ENCODE measurements around the gene STS. TPM values are rescaled to one million over a fixed set of nuclear protein-coding genes. Genes with fewer than 3 reads are reported as not detected.

STS gene
- polyA plus RNA-seq, 2 donors = 0.94 to 1.4 TPM

DNA sequence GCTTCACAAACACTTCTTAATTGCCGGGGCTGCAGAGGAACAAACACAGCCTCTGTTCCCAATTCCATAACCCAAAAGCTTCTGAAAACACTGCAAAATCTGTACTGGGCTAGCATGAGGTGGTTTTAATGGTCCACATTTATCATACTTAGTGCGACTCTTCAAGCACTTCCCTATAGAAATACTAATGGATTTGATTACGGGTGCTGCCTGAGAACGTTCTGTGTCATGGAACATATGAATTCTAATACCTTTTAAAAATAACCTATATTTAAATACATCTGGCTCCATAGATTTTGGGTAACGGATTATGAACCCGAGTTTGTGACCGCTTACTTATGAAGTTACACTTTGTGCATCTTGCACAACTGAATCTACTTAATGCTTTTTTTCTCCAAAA lies 35.4 kb upstream of the STS start:
- Histone ChIP-seq H3K27ac (ENCODE audit: low read depth in 2 of 2, low read length in 1 of 2) (no peak overlapping the region), H3K9me3 (ENCODE audit: control insufficient read depth in 2 of 2, insufficient read depth in 1 of 2, low read depth in 1 of 2, low read length in 1 of 2) (no peaks in the 10 kb centered on the region), H3K27me3 (ENCODE audit: control insufficient read depth in 1 of 2, insufficient read depth in 2 of 2, low read length in 2 of 2) (no peaks in the 10 kb centered on the region), H3K36me3 (ENCODE audit: control insufficient read depth in 2 of 2, insufficient read depth in 2 of 2, low read length in 1 of 2) (peaks cover 0 to 2% of the 10 kb centered on the region in 2 donors), H3K4me1 (ENCODE audit: control insufficient read depth in 2 of 2, insufficient read depth in 2 of 2, low read length in 1 of 2) (peaks cover 2 to 7% of the 10 kb centered on the region in 2 donors), H3K4me3 (ENCODE audit: low read depth in 1 of 2, low read length in 2 of 2) (no peak overlapping the region)
- 97% methylated on average over 7 of the region's 7 CpGs for WGBS, 2 donors

DNA sequence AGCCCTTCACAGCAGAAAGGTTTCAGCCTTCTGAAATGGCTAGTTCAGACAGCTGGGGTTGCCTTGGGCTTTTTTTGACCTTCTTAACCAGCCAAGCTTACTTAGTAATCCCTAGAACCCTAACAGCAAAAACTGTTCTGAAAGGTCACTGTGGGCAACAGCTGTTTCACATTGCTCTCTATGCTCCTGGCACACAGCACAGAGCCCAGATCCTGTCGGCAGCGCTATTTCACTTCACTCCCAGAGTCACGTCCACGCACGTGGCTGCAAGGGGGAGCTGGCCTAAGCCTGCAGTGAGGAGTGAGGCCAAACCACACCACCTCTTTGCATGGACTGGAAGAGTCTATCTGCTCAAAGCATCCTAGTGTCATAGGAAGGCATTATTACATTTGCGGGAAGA lies 32.0 kb upstream of the STS start:
- Histone ChIP-seq H3K4me1 (ENCODE audit: control insufficient read depth in 2 of 2, insufficient read depth in 2 of 2, low read length in 1 of 2) (peaks cover 2% of the 10 kb centered on the region in 2 donors), H3K27ac (ENCODE audit: low read depth in 2 of 2, low read length in 1 of 2) (no peak overlapping the region), H3K27me3 (ENCODE audit: control insufficient read depth in 1 of 2, insufficient read depth in 2 of 2, low read length in 2 of 2) (no peaks in the 10 kb centered on the region), H3K9me3 (ENCODE audit: control insufficient read depth in 2 of 2, insufficient read depth in 1 of 2, low read depth in 1 of 2, low read length in 1 of 2) (no peaks in the 10 kb centered on the region), H3K4me3 (ENCODE audit: low read depth in 1 of 2, low read length in 2 of 2) (no peak overlapping the region), H3K36me3 (ENCODE audit: control insufficient read depth in 2 of 2, insufficient read depth in 2 of 2, low read length in 1 of 2) (no peaks in the 10 kb centered on the region)
- 44 to 57% methylated on average over 6 of the region's 6 CpGs for WGBS, 2 donors

DNA sequence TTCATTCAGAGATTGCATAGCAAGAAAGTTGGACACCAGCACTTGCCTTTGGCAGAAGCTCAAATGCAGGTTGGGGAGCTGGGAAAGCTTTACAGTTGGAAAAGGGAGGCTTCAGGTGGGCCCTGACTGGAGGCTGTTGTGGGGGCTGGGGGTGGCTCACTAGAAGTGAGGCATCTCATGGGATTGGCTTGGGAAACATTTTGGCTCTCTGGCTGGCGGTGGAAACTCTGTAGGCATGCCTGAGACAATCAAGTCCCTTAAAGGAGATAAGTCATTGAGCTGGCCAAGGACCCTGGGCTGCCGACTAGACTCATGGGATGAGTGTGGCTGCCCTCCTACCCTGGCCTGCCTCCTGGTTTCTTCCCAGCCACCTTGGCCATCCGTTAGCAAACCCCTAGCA lies 31.4 kb upstream of the STS start:
- Histone ChIP-seq H3K36me3 (ENCODE audit: control insufficient read depth in 2 of 2, insufficient read depth in 2 of 2, low read length in 1 of 2) (no peaks in the 10 kb centered on the region), H3K27ac (ENCODE audit: low read depth in 2 of 2, low read length in 1 of 2) (no peak overlapping the region), H3K4me1 (ENCODE audit: control insufficient read depth in 2 of 2, insufficient read depth in 2 of 2, low read length in 1 of 2) (peaks cover 0 to 2% of the 10 kb centered on the region in 2 donors), H3K9me3 (ENCODE audit: control insufficient read depth in 2 of 2, insufficient read depth in 1 of 2, low read depth in 1 of 2, low read length in 1 of 2) (no peaks in the 10 kb centered on the region), H3K4me3 (ENCODE audit: low read depth in 1 of 2, low read length in 2 of 2) (no peak overlapping the region), H3K27me3 (ENCODE audit: control insufficient read depth in 1 of 2, insufficient read depth in 2 of 2, low read length in 2 of 2) (no peaks in the 10 kb centered on the region)
- 87% methylated on average over 3 of the region's 3 CpGs for WGBS, 2 donors

GRCh38 chrX:7117587-7117986 lies 29.9 kb upstream of the STS start:
- Histone ChIP-seq H3K27ac (ENCODE audit: low read depth in 2 of 2, low read length in 1 of 2) (no peak overlapping the region), H3K4me1 (ENCODE audit: control insufficient read depth in 2 of 2, insufficient read depth in 2 of 2, low read length in 1 of 2) (peaks cover 2 to 4% of the 10 kb centered on the region in 2 donors), H3K36me3 (ENCODE audit: control insufficient read depth in 2 of 2, insufficient read depth in 2 of 2, low read length in 1 of 2) (no peaks in the 10 kb centered on the region), H3K9me3 (ENCODE audit: control insufficient read depth in 2 of 2, insufficient read depth in 1 of 2, low read depth in 1 of 2, low read length in 1 of 2) (no peaks in the 10 kb centered on the region), H3K27me3 (ENCODE audit: control insufficient read depth in 1 of 2, insufficient read depth in 2 of 2, low read length in 2 of 2) (no peaks in the 10 kb centered on the region), H3K4me3 (ENCODE audit: low read depth in 1 of 2, low read length in 2 of 2) (no peak overlapping the region)
- 94 to 96% methylated on average over 3 of the region's 3 CpGs for WGBS, 2 donors

- no peak overlapping the region for H3K4me3 ChIP-seq (ENCODE audit: low read depth in 1 of 2, low read length in 2 of 2)
- H3K36me3 ChIP-seq (ENCODE audit: control insufficient read depth in 2 of 2, insufficient read depth in 2 of 2, low read length in 1 of 2) = no peaks in the 10 kb centered on the region
- 82 to 84% methylated on average over 7 of the region's 7 CpGs for WGBS, 2 donors
- peaks cover 2 to 4% of the 10 kb centered on the region in 2 donors for H3K4me1 ChIP-seq (ENCODE audit: control insufficient read depth in 2 of 2, insufficient read depth in 2 of 2, low read length in 1 of 2)
- H3K27ac ChIP-seq (ENCODE audit: low read depth in 2 of 2, low read length in 1 of 2) = peak overlapping the region; percentile 14 to 55
- H3K27me3 ChIP-seq (ENCODE audit: control insufficient read depth in 1 of 2, insufficient read depth in 2 of 2, low read length in 2 of 2) = no peaks in the 10 kb centered on the region
- no peaks in the 10 kb centered on the region for H3K9me3 ChIP-seq (ENCODE audit: control insufficient read depth in 2 of 2, insufficient read depth in 1 of 2, low read depth in 1 of 2, low read length in 1 of 2)
These were observed 27.3 kb upstream of the STS start for GRCh38 chrX:7119950-7120877.

- no peak overlapping the region for H3K27ac ChIP-seq (ENCODE audit: low read depth in 2 of 2, low read length in 1 of 2)
- 27 to 31% methylated on average over 2 of the region's 2 CpGs for WGBS, 2 donors
- no peaks in the 10 kb centered on the region for H3K36me3 ChIP-seq (ENCODE audit: control insufficient read depth in 2 of 2, insufficient read depth in 2 of 2, low read length in 1 of 2)
- peaks cover 2 to 4% of the 10 kb centered on the region in 2 donors for H3K4me1 ChIP-seq (ENCODE audit: control insufficient read depth in 2 of 2, insufficient read depth in 2 of 2, low read length in 1 of 2)
- no peak overlapping the region for H3K4me3 ChIP-seq (ENCODE audit: low read depth in 1 of 2, low read length in 2 of 2)
- H3K9me3 ChIP-seq (ENCODE audit: control insufficient read depth in 2 of 2, insufficient read depth in 1 of 2, low read depth in 1 of 2, low read length in 1 of 2) = no peaks in the 10 kb centered on the region
- H3K27me3 ChIP-seq (ENCODE audit: control insufficient read depth in 1 of 2, insufficient read depth in 2 of 2, low read length in 2 of 2) = no peaks in the 10 kb centered on the region
These were observed 26.7 kb upstream of the STS start for GRCh38 chrX:7120878-7121219.

DNA sequence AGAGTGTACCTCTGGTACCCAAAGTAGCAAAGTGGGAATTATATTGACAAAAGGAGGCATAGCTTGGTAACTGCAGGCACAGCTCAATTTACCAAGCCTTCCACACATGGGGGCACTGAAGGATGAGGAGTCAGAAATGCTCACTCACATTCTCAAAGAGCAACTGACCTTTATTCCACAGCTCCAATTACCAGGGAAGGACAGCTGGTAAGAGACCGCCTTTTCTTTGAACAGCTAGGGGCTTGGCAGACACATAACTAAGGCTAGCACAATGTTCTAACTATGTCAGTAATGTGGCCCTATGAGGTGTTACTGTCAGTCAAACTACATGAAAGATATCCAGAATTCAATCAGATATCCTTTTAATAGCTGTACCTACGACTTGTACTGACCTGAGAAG lies 20.5 kb upstream of the STS start:
- H3K36me3 ChIP-seq (ENCODE audit: control insufficient read depth in 2 of 2, insufficient read depth in 2 of 2, low read length in 1 of 2) = no peaks in the 10 kb centered on the region
- WGBS, 2 donors = 89 to 95% methylated on average over 2 of the region's 2 CpGs
- H3K4me1 ChIP-seq (ENCODE audit: control insufficient read depth in 2 of 2, insufficient read depth in 2 of 2, low read length in 1 of 2) = no peaks in the 10 kb centered on the region
- no peak overlapping the region for H3K27ac ChIP-seq (ENCODE audit: low read depth in 2 of 2, low read length in 1 of 2)
- no peaks in the 10 kb centered on the region for H3K27me3 ChIP-seq (ENCODE audit: control insufficient read depth in 1 of 2, insufficient read depth in 2 of 2, low read length in 2 of 2)
- no peaks in the 10 kb centered on the region for H3K9me3 ChIP-seq (ENCODE audit: control insufficient read depth in 2 of 2, insufficient read depth in 1 of 2, low read depth in 1 of 2, low read length in 1 of 2)
- no peak overlapping the region for H3K4me3 ChIP-seq (ENCODE audit: low read depth in 1 of 2, low read length in 2 of 2)

DNA sequence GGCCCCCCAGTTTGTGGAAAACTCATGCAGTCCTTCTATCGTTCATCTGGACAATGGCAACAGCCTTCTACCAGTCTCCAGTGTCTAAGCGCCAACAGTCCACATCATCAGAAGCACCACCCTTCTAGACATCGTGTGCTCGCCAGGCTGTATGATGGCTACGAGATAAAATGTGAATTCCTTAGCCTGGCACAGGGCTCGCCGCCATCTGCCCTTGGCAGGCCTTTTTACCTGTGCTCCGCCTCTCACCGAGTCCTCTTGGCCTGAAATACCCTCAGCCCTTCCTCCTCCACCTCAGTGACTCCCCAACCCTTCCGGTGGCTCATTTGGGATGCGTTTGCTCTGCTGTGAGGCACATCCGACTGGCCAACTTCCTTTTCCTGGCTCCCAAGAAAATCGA lies 15.9 kb upstream of the STS start:
- Histone ChIP-seq H3K4me3 (ENCODE audit: low read depth in 1 of 2, low read length in 2 of 2) (no peak overlapping the region), H3K36me3 (ENCODE audit: control insufficient read depth in 2 of 2, insufficient read depth in 2 of 2, low read length in 1 of 2) (no peaks in the 10 kb centered on the region), H3K9me3 (ENCODE audit: control insufficient read depth in 2 of 2, insufficient read depth in 1 of 2, low read depth in 1 of 2, low read length in 1 of 2) (no peaks in the 10 kb centered on the region), H3K27me3 (ENCODE audit: control insufficient read depth in 1 of 2, insufficient read depth in 2 of 2, low read length in 2 of 2) (no peaks in the 10 kb centered on the region), H3K27ac (ENCODE audit: low read depth in 2 of 2, low read length in 1 of 2) (peak overlapping the region in 1 of 2 donors; percentile 13), H3K4me1 (ENCODE audit: control insufficient read depth in 2 of 2, insufficient read depth in 2 of 2, low read length in 1 of 2) (peaks cover 2 to 5% of the 10 kb centered on the region in 2 donors)
- 83 to 86% methylated on average over 13 of the region's 13 CpGs for WGBS, 2 donors

DNA sequence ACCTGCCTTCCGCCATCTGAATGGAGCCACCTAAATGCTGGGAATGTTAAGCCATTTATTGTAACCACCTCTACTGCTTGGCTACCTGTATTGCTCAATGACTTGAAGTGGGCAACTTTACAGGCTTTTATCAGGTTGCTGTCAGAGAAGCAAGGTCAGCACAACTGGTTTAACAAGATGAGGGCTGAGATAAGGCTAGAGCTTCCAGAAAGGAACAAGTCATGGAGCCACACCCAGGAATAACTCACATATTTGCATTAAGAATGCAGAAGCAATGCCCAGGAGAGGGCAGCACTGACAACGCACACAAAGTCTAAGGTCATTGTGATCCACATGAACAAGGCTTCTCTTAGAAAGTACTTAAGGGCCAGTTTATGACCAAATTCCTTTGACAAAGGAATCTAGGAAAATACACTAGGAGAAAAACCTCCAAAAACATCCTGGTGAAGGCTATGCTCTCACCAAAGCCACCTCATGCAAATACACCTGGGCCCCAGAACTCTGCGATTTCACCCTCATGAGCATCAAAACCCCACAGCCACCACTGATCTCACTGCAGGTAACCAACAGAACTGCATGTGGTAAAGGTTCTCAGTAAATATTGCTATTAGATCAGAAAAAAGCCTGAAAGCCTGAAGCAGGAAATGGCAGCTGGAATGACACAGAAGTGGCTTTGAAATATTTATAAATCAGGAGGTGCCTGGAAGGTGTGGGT lies 15.0 kb upstream of the STS start:
- H3K4me1 ChIP-seq (ENCODE audit: control insufficient read depth in 2 of 2, insufficient read depth in 2 of 2, low read length in 1 of 2) = peaks cover 2 to 5% of the 10 kb centered on the region in 2 donors
- WGBS, 2 donors = 67 to 70% methylated on average over 3 of the region's 3 CpGs

More for the DNA sequence above, 15.0 kb upstream of the STS start:
- Histone ChIP-seq H3K4me3 (ENCODE audit: low read depth in 1 of 2, low read length in 2 of 2) (no peak overlapping the region), H3K27ac (ENCODE audit: low read depth in 2 of 2, low read length in 1 of 2) (peak overlapping the region; percentile 70 to 81), H3K36me3 (ENCODE audit: control insufficient read depth in 2 of 2, insufficient read depth in 2 of 2, low read length in 1 of 2) (no peaks in the 10 kb centered on the region), H3K9me3 (ENCODE audit: control insufficient read depth in 2 of 2, insufficient read depth in 1 of 2, low read depth in 1 of 2, low read length in 1 of 2) (no peaks in the 10 kb centered on the region), H3K27me3 (ENCODE audit: control insufficient read depth in 1 of 2, insufficient read depth in 2 of 2, low read length in 2 of 2) (no peaks in the 10 kb centered on the region)

Data from esophagus (tissue), 2 donors.